Endothelial cell of umbilical vein (primary cell): Measurements from ENCODE around the gene EPN3. TPM values are rescaled to one million over a fixed set of nuclear protein-coding genes. Genes with fewer than 3 reads are reported as not detected.

Experiments used
- BruUV-seq: library from RNA; stranded (reverse); fragments of 400-500 nt; replicated peaks from 2 replicates; lab custom pipeline; 2021; lab: Mats Ljungman, UMichigan
- CTCF ChIA-PET: fragments of 300-600, 350-600 bp; sonication (Branson Sonifier 250); formaldehyde crosslinking; loops from one replicate; lab custom pipeline; 2021; ENCODE audit warnings: antibody characterized with exemption, inconsistent platforms; lab: Charles Lee
- POLR2A ChIA-PET: fragments of 300-600, 350-600 bp; sonication (Branson Sonifier 250); formaldehyde crosslinking; loops from one replicate; lab custom pipeline; 2021; ENCODE audit warnings: antibody characterized with exemption, inconsistent platforms; lab: Charles Lee
- DNase-seq: peaks from one replicate; pipeline ENCODE4 v3.0.0-alpha.2; 2011; ENCODE audit warnings: low read depth, low spot score
- FAIRE-seq: peaks from 2 replicates; lab custom pipeline; 2011; peaks lifted over from hg19 to GRCh38; lab: Jason Lieb, UNC
- H2AFZ ChIP-seq: 2 replicates; pipeline ENCODE4 v1.6.0; 2012; ENCODE audit warnings: low read depth, low read length, control low read depth, inconsistent platforms
- H3K27ac ChIP-seq: 2 replicates; pipeline ENCODE4 v1.5.1; 2011; ENCODE audit warnings: low read depth, mild to moderate bottlenecking, control low read depth, low read length, moderate library complexity; ENCODE audit not compliant: insufficient read depth
- H3K27me3 ChIP-seq, 2 experiments: 2 replicates each; pipeline versions ENCODE4 v1.6.0 to v1.6.1; 2011; ENCODE audit warnings: low read length in 2 of 2, mixed read lengths in 1 of 2; ENCODE audit not compliant: control insufficient read depth in 2 of 2, insufficient read depth in 2 of 2
- H3K36me3 ChIP-seq, 2 experiments: 2 replicates in 1 of 2; 3 replicates in 1 of 2; pipeline ENCODE4 v1.5.1; 2011; ENCODE audit warnings: low read length in 2 of 2, mild to moderate bottlenecking in 1 of 2, moderate library complexity in 1 of 2; ENCODE audit not compliant: control insufficient read depth in 2 of 2, insufficient read depth in 2 of 2; ENCODE audit errors: extremely low read depth in 1 of 2
- H3K4me1 ChIP-seq: 3 replicates; pipeline ENCODE4 v1.5.1; 2011; ENCODE audit warnings: mild to moderate bottlenecking, low read length; ENCODE audit not compliant: control insufficient read depth, insufficient read depth; ENCODE audit errors: extremely low read depth
- H3K4me2 ChIP-seq: 2 replicates; pipeline ENCODE4 v1.6.1; 2011; ENCODE audit warnings: low read length, control low read depth, mixed read lengths; ENCODE audit not compliant: insufficient read depth
- H3K4me3 ChIP-seq, 3 experiments: fragments of 200-600 bp in 1 of 3; sonication (generic), shearing (Covaris generic) in 1 of 3; replicated peaks in 1 of 3; 2 replicates each; pipeline ENCODE4 v1.5.1; 2011 to 2016; ENCODE audit warnings: control low read depth in 3 of 3, low read length in 3 of 3, mild to moderate bottlenecking in 2 of 3, inconsistent platforms in 1 of 3, low read depth in 1 of 3, moderate library complexity in 1 of 3; ENCODE audit not compliant: insufficient read depth in 1 of 3
- H3K79me2 ChIP-seq: 2 replicates; pipeline ENCODE4 v1.6.0; 2012; ENCODE audit warnings: low read length, inconsistent platforms; ENCODE audit not compliant: control insufficient read depth, insufficient read depth
- H3K9ac ChIP-seq: replicated peaks from 2 replicates; pipeline ENCODE3; 2011; ENCODE audit warnings: low read length, control low read depth; ENCODE audit not compliant: insufficient read depth; ENCODE audit errors: extremely low read depth
- H3K9me1 ChIP-seq: replicated peaks from 3 replicates; pipeline ENCODE4 v1.6.0; 2011; ENCODE audit warnings: mild to moderate bottlenecking, low read length; ENCODE audit not compliant: control insufficient read depth, insufficient read depth; ENCODE audit errors: extremely low read depth
- H3K9me3 ChIP-seq: replicated peaks from 2 replicates; pipeline ENCODE4 v1.5.1; 2012; ENCODE audit warnings: low read length, inconsistent platforms; ENCODE audit not compliant: control insufficient read depth, insufficient read depth
- H4K20me1 ChIP-seq: replicated peaks from 2 replicates; pipeline ENCODE3; 2011; ENCODE audit warnings: mild to moderate bottlenecking, low read length; ENCODE audit not compliant: control insufficient read depth, insufficient read depth; ENCODE audit errors: extremely low read depth
- CTCF ChIP-seq, 2 donors: IDR thresholded peaks; 1 replicate in 1 of 2; 2 replicates in 1 of 2; pipeline ENCODE4 v1.5.1; 2011; ENCODE audit warnings: low read length in 2 of 2, mild to moderate bottlenecking in 2 of 2, moderate library complexity in 2 of 2, control low read depth in 1 of 2, inconsistent platforms in 1 of 2, low read depth in 1 of 2; ENCODE audit not compliant: insufficient read depth in 1 of 2; ENCODE audit errors: extremely low read depth in 1 of 2
- EZH2 ChIP-seq: IDR thresholded peaks from 2 replicates; pipeline ENCODE4 v1.6.1; 2012; ENCODE audit warnings: borderline replicate concordance, low read depth, mild to moderate bottlenecking, moderate library complexity, low read length, inconsistent platforms; ENCODE audit not compliant: severe bottlenecking
- FOS ChIP-seq: IDR thresholded peaks from 2 replicates; pipeline ENCODE4 v1.6.1; 2011; ENCODE audit warnings: mild to moderate bottlenecking, low read length, moderate library complexity, borderline replicate concordance; ENCODE audit not compliant: insufficient read depth
- GATA2 ChIP-seq: IDR thresholded peaks from 2 replicates; pipeline ENCODE4 v1.7.0; 2011; ENCODE audit warnings: low read depth, mild to moderate bottlenecking, moderate library complexity, mixed read lengths, low read length; ENCODE audit not compliant: insufficient read length, insufficient read depth
- JUN ChIP-seq: IDR thresholded peaks from 2 replicates; pipeline ENCODE4 v1.6.1; 2011; ENCODE audit warnings: borderline replicate concordance, low read depth; ENCODE audit not compliant: insufficient read length, insufficient read depth
- MYC ChIP-seq: IDR thresholded peaks from one replicate; pipeline ENCODE4 v1.6.1; 2011; ENCODE audit warnings: mild to moderate bottlenecking, low read depth, low read length
- POLR2A ChIP-seq: IDR thresholded peaks from 2 replicates; pipeline ENCODE4 v1.6.1; 2012; ENCODE audit warnings: low read depth, mild to moderate bottlenecking, control low read depth, low read length
- POLR2AphosphoS5 ChIP-seq: IDR thresholded peaks from 2 replicates; pipeline ENCODE4 v1.6.1; 2012; ENCODE audit warnings: low read depth, mild to moderate bottlenecking, control low read depth, low read length, moderate library complexity; ENCODE audit not compliant: insufficient read depth
- dilution Hi-C: fragments of 300-500 bp; cut with MboI; formaldehyde crosslinking; loops from one replicate; pipeline ENCODE4 v1.15.0; 2019; ENCODE audit warnings: low sequenced_read_pairs; ENCODE audit not compliant: extremely low pct_ligation_motif_present
- intact Hi-C: fragments of 100-400 bp; cut with micrococcal nuclease; formaldehyde crosslinking; loops from one replicate; pipeline ENCODE4 v1.10.0; 2022
- polyA plus RNA-seq, 4 experiments: library from polyadenylated mRNA; depleted of rRNA in 3 of 4; stranded (reverse) in 3 of 4; unstranded in 1 of 4; fragments of >200 nt; gene quantifications; 2 replicates each; pipeline versions ENCODE4 v1.2.1 to v1.2.3, GENCODE V29; 2011 to 2012; ENCODE audit warnings: missing spikeins in 1 of 4
- total RNA-seq: library from RNA; stranded (reverse); gene quantifications from 2 replicates; pipeline ENCODE4 v1.2.3, GENCODE V29; 2021
- TF ChIP-seq, protein P1 (sequence below): IDR thresholded peaks from 2 replicates; pipeline ENCODE4 v1.6.1; 2011; ENCODE audit not compliant: insufficient read depth, insufficient read length

EPN3 gene
- total and polyA plus RNA-seq, 2 donors (not counting 3 experiments of a cell fraction or from before 2014, with no cell fraction given) = not detected

DNA sequence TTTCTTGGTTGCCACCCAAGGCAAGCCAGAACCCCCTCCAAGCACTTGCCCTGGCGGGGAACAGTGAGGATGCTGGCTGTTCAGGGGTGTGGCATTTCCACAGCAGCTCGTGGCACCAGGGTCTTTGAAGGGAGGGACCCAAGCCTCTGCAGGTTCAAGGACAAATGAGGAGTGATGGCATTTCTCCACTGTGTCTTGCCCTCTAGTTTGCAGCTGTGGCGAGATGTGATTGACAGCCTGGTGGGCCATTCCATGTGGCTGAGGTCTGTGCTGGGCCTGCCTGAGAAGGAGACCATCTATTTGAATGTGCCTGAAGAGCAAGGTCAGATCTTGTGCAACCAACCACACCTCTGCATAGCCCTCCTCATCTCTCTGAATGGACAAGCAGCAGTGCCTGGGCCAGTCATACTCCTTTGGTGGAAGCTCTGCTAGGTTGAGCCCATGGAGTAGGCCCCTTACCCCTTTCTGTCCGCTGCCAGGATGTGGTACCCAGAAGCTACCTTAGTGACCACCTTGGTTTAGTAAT, 4.5 kb upstream of the EPN3 start:
- Histone ChIP-seq H3K9me1 (no peaks in the 10 kb centered on the region), H3K4me1 (no peaks in the 10 kb centered on the region), H3K9ac (no peak overlapping the region), H3K27me3 (peaks cover 13 to 23% of the 10 kb centered on the region in 2 experiments), H2AFZ (no peak overlapping the region), H3K4me2 (no peak overlapping the region), H3K9me3 (no peaks in the 10 kb centered on the region), H3K27ac (no peak overlapping the region), H3K4me3 (no peak overlapping the region), H4K20me1 (no peaks in the 10 kb centered on the region), H3K79me2 (no peaks in the 10 kb centered on the region), H3K36me3 (no peaks in the 10 kb centered on the region)
- dilution Hi-C loops (no loop called here), intact Hi-C loops (no loop called here)
- ChIA-PET CTCF (no interaction called here), POLR2A (no interaction called here)
- FAIRE-seq (no peak), DNase-seq (no peak)
- BruUV-seq = no TSS peak
- TF ChIP-seq JUN (no peak), POLR2A (no peak), MYC (no peak), EZH2 (no peak), POLR2AphosphoS5 (no peak)

DNA sequence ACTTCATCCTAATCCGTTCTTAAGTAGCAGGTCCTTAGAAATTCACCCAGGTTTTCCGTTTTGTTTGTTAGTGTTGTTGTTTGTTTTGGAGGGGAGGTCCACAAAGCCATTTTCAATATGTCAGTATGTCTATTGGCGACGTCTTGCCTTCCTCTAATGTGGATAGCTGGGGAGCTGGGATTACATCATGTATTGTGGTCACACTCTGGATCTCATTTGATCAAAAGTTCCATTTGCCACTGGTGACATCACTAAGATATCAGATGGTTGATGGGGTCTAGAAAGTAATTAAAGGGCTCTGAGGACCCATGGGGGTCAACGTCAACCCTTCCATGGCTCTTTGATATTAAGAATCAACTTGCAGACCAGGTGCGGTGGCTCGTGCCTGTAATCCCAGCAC, 2.7 kb upstream of the EPN3 start:
- Histone ChIP-seq H3K4me2 (no peak overlapping the region), H3K36me3 (no peaks in the 10 kb centered on the region), H3K9ac (no peak overlapping the region), H2AFZ (no peak overlapping the region), H3K4me3 (no peak overlapping the region), H3K27ac (no peak overlapping the region), H3K4me1 (no peaks in the 10 kb centered on the region), H3K79me2 (no peaks in the 10 kb centered on the region), H3K9me3 (no peaks in the 10 kb centered on the region), H3K9me1 (no peaks in the 10 kb centered on the region), H4K20me1 (no peaks in the 10 kb centered on the region), H3K27me3 (peaks cover 13 to 30% of the 10 kb centered on the region in 2 experiments)
- intact Hi-C loops (no loop called here), dilution Hi-C loops (no loop called here)
- DNase-seq (no peak), FAIRE-seq (no peak)
- TF ChIP-seq EZH2 (no peak), CTCF (IDR thresholded peaks at IDR 0.05; ENCODE audit: extremely low read depth in 1 of 2, insufficient read depth in 1 of 2, low read depth in 1 of 2, low read length in 2 of 2) (no peak), GATA2 (no peak), FOS (no peak), MYC (no peak), JUN (no peak), POLR2A (no peak), POLR2AphosphoS5 (no peak)
- TF ChIP-seq, protein P1, sequence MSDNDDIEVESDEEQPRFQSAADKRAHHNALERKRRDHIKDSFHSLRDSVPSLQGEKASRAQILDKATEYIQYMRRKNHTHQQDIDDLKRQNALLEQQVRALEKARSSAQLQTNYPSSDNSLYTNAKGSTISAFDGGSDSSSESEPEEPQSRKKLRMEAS = no peak
- CTCF ChIA-PET = interaction anchor here (1.5 kb wide), 1 partner anchor 12 kb away, joined by 4 read pairs; no protein-coding TSS in a partner anchor
- BruUV-seq = no TSS peak
- POLR2A ChIA-PET = no interaction called here
